ENCODE results near the gene ZNF653.
"Not testable (repeated sequence)": the region's sequence is repeated elsewhere in the genome, so short reads cannot be mapped to it uniquely, and the experiment has no call there.

Gene ZNF653

DNA sequence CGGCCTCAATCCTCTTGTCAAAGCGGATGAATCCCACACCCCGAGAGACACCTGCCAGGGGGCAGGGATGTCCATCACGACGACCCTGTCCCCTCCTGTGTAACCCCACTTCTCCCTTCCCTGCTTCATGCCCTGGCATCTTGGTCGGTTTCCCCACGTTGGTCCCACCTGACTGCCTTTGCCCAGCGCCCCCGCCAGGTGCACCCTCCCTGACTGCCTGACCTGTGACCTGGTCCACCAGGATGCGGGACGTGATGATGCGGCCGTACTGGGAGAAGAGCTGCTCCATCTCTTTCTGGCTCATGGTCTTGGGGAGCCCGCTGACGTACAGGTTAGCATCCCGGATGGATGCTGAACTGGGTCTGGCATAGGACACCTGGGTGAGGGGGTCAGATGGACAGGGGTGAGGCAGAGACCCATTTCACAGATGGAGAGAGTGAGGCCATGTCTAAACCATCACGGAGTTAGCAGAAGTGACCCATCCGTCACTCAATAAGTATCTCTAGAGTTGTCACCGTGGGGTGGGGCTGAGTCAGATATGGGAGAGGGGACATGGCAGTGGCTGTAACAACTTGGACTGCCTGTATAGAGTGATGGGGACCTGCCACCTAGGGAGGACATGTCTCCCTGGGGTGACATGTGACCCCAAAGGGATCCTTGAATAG is 47.3 kb downstream of the ZNF653 start:
- no peak overlapping the region for H3K4me3 ChIP-seq (ENCODE audit: low read depth, low read length)
- no peak for TF ChIP-seq CTCF (IDR thresholded peaks at IDR 0.05; ENCODE audit: borderline replicate concordance, insufficient read depth, low read depth, low read length)

- no peak for TF ChIP-seq CTCF (IDR thresholded peaks at IDR 0.05; ENCODE audit: borderline replicate concordance, insufficient read depth, low read depth, low read length)
- no peak overlapping the region for H3K4me3 ChIP-seq (ENCODE audit: low read depth, low read length)
These were observed 47.8 kb downstream of the ZNF653 start for GRCh38 chr19:11457831-11458230.

DNA sequence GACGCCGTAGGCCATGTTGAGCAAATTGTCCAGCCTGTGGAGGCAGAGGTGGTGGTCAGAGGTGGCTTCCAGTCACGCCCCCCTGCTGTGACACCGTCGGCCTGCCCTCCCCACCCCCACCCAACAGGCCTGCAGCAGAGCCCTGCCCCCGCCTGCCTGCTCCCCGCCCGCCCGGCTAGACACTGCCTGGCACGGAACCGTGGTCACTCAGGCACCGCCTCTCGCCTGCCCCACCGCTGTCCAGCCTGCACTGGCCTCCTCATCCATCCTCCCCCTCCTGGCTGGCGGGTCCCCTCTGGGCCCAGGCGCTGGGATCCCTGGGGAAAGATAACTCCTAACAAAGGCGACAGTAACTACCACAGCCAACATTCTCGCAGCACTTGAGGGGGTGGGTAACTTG is 48.5 kb downstream of the ZNF653 start:
- H3K4me3 ChIP-seq (ENCODE audit: low read depth, low read length), result no peak overlapping the region
- TF ChIP-seq CTCF (IDR thresholded peaks at IDR 0.05; ENCODE audit: borderline replicate concordance, insufficient read depth, low read depth, low read length), result no peak

DNA sequence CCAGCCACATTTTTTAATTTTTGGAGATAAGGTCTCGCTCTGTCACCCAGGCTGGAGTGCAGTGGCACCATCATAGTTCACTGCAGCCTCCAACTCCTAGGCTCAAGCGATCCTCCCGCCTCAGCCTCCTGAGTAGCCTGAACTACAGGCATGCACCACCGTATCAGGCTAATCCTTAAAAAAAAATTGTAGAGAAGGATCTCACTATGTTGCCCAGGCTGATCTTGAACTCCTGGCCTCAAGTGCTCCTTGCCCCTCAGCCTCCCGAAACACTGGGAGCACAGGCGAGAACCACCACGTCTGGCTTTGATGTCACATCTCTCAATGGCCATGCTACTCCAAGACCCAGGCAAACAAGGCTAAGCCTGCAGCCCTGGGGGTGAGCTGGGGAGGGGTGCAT is 49.0 kb downstream of the ZNF653 start:
- H3K4me3 ChIP-seq (ENCODE audit: low read depth, low read length), result no peak overlapping the region
- no peak for TF ChIP-seq CTCF (IDR thresholded peaks at IDR 0.05; ENCODE audit: borderline replicate concordance, insufficient read depth, low read depth, low read length)

DNA sequence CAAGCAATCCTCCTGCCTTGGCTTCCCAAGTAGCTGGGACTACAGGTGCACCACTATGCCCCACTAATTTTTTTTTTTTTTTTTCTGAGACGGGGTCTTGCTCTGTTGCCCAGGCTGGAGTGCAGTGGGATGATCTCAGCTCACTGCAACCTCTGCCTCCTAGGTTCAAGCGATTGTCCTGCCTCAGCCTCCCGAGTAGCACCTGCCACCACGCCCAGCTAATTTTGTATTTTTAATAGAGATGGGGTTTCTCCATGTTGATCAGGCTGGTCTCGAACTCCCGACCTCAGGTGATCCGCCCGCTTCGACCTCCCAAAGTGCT is 50.4 kb downstream of the ZNF653 start:
- H3K4me3 ChIP-seq (ENCODE audit: low read depth, low read length), result not testable (repeated sequence)

DNA sequence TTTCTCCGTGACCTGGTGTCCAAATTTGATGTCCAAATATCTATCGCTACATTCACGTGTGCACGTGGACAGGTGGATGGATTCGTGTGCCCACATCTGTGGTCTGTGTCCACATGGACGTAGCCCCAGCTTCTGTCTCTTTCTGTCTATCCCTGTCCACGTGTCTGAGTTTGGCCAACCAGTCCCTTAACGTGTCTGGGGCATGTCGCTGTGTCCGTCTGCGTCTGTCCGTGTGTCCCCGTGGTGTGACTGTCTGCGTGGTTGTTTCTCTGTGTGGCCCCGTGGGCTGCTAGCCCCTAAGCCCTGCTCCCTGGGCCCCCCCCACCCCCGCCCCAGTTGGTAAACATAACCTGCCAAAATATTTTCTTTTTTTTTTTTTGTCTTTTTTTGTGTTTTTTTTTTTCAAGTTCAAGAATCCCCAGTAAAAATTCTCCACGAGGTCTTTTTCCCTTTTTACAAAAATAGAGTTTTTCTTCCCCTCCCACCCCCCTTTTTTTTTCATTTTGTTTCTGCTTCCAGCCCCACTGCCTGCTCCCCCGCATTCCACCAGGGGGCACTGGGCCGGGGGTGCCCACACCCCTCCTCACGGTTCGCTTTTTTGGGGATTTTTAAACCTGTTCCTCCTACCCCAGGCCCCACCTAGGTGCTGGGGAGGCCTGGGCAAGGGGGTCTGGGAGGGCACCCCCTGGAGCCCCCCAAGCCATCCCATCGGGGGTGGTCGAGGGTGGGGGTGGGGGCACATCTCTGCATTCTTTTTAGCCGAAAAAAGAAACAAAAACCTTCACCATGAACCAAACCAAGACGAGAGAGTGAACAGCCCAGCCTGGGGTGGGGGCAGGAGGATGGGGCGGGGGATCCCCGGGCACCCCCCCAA is 51.9 kb downstream of the ZNF653 start:
- H3K4me3 ChIP-seq (ENCODE audit: low read depth, low read length), result peak overlapping the region; percentile 54
- peak; percentile 70 for TF ChIP-seq CTCF (IDR thresholded peaks at IDR 0.05; ENCODE audit: borderline replicate concordance, insufficient read depth, low read depth, low read length)

DNA sequence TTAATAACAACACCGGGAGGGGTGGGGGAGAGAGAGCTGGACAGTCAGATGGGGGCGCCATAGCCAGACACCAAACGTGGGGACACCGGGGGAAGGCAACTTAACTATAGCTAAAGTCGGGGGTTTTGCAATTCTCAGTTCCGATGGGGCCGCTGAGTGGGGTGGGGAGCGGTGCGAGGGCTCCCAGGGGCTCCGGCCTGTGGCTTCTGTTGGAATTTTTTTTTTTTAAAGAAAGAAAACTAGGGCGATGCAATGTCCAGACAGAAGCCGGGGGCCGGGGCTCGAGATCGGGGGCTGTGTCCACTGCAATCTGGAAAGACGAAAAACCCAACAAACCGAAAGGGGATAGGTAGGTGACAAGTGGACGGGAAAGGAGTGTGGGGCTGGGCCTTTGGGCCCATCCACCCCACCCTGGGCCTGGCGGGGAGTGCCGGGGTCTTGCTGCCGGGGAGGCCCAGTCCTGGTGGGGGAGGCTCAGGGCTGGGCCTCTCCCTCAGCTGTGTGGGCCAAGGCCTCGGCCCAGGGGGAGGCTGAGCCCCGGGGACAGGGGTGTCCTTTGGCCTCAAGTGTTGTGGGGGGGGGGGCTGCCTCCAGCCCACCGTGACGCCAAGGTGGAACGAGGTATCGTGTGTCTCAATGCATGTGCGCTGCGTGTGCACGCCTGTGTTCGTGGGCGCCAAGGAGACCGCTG is 52.9 kb downstream of the ZNF653 start:
- H3K4me3 ChIP-seq (ENCODE audit: low read depth, low read length), result peak overlapping the region; percentile 54
- TF ChIP-seq CTCF (IDR thresholded peaks at IDR 0.05; ENCODE audit: borderline replicate concordance, insufficient read depth, low read depth, low read length), result peak; percentile 29; the same call in 1 of the 2 replicates

Data from GM12875 (cell line).